GM21786 (cell line): Measurements from ENCODE around the gene CFAP410.

ENCODE experiments used
- ATAC-seq: cut with Tn5 transposase; IDR thresholded peaks from one replicate; pipeline ENCODE4 v1.9.1; 2021; ENCODE audit not compliant: unreplicated experiment

Gene CFAP410

GRCh38 chr21:44338971-44339910, at the start of gene CFAP410:
CFAP410 (minus strand) TSS chr21:44339390; CDS start chr21:44339194, 196 bp downstream.
- peak; percentile 90 for ATAC-seq

- ATAC-seq: no peak
These were observed 45.8 kb upstream of the CFAP410 start for GRCh38 chr21:44384968-44385367.

- ATAC-seq: no peak
These were observed 44.0 kb upstream of the CFAP410 start for GRCh38 chr21:44383216-44383615.

GRCh38 chr21:44382536-44382935, 43.3 kb upstream of the CFAP410 start:
- no peak for ATAC-seq

GRCh38 chr21:44381874-44382273, 42.7 kb upstream of the CFAP410 start:
- no peak for ATAC-seq

- no peak for ATAC-seq
These were observed 41.7 kb upstream of the CFAP410 start for GRCh38 chr21:44380876-44381275.

GRCh38 chr21:44379991-44380865, 41.0 kb upstream of the CFAP410 start:
- ATAC-seq: no peak

- no peak for ATAC-seq
These were observed 40.3 kb upstream of the CFAP410 start for GRCh38 chr21:44379515-44379848.

- no peak for ATAC-seq
These were observed 39.7 kb upstream of the CFAP410 start for GRCh38 chr21:44378646-44379514.

- no peak for ATAC-seq
These were observed 38.9 kb upstream of the CFAP410 start for GRCh38 chr21:44377922-44378645.

- no peak for ATAC-seq
These were observed 38.2 kb upstream of the CFAP410 start for GRCh38 chr21:44377201-44377921.

GRCh38 chr21:44376606-44377005, 37.4 kb upstream of the CFAP410 start:
- ATAC-seq: no peak

- ATAC-seq: no peak
These were observed 36.6 kb upstream of the CFAP410 start for GRCh38 chr21:44375761-44376241.

GRCh38 chr21:44375281-44375651, 36.1 kb upstream of the CFAP410 start:
- no peak for ATAC-seq

GRCh38 chr21:44374601-44375280, 35.6 kb upstream of the CFAP410 start:
- no peak for ATAC-seq

GRCh38 chr21:44372616-44373015, 33.4 kb upstream of the CFAP410 start:
- no peak for ATAC-seq

- no peak for ATAC-seq
These were observed 32.4 kb upstream of the CFAP410 start for GRCh38 chr21:44371596-44371995.

GRCh38 chr21:44370786-44371410, 31.7 kb upstream of the CFAP410 start:
- no peak for ATAC-seq
